Central memory CD8-positive, alpha-beta T cell (primary cell): ENCODE results near the gene HAO1.

ENCODE experiments used
- ATAC-seq: fragments of 150-1000 bp; cut with Tn5 transposase; replicated peaks from 2 replicates; pipeline ENCODE4 v1.10.0; 2022; ENCODE audit warnings: mild to moderate bottlenecking, moderate FRiP score, moderate number of reproducible peaks; ENCODE audit not compliant: poor library complexity, severe bottlenecking; ENCODE audit errors: extremely low read depth
- DNase-seq, 2 donors: peaks; one replicate each; pipeline ENCODE4 v3.0.0; 2021; ENCODE audit warnings: low spot score in 2 of 2
- H3K27ac Mint-ChIP-seq: one replicate; pipeline ENCODE4 v1.8.0; 2022; ENCODE audit warnings: low read depth, mild to moderate bottlenecking, moderate library complexity, mixed read lengths
- H3K27me3 Mint-ChIP-seq: one replicate; pipeline ENCODE4 v1.8.0; 2022; ENCODE audit warnings: mixed read lengths
- H3K36me3 Mint-ChIP-seq: one replicate; pipeline ENCODE4 v1.8.0; 2022; ENCODE audit warnings: mild to moderate bottlenecking, moderate library complexity, mixed read lengths; ENCODE audit not compliant: insufficient read depth
- H3K4me1 Mint-ChIP-seq: one replicate; pipeline ENCODE4 v1.8.0; 2022; ENCODE audit warnings: mixed read lengths
- H3K4me3 Mint-ChIP-seq: one replicate; pipeline ENCODE4 v1.8.0; 2022; ENCODE audit warnings: mild to moderate bottlenecking, moderate library complexity, mixed read lengths
- H3K9me3 Mint-ChIP-seq: one replicate; pipeline ENCODE4 v1.8.0; 2022; ENCODE audit warnings: mixed read lengths

The HAO1 gene

DNA sequence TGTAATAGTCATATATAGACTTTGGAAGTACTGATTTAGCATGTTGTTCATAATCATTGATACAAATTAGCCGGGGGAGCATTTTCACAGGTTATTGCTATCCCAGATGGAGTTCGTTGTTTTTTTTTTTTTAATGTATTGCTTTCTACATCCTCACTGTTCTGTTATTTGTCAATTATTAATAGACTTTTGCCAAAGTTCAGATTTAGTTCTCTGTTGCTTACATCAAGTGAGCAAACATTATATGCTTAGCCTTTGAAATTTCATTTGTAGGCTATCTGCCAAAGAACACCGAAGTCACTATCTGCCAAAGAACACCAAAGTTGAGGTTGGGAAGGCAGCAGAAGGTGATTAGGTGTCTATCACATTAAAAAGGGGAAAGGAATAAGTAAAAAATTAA lies at the start of gene HAO1:
Gene HAO1, minus strand, starts transcription at position 118 of the 400 bp plus-strand sequence. Its CDS starts 36 bp downstream, at position 82.
- H3K9me3 Mint-ChIP-seq: no peaks in the 10 kb centered on the region
- ATAC-seq (no peak), DNase-seq (no peak)
- no peaks in the 10 kb centered on the region for H3K36me3 Mint-ChIP-seq
- H3K4me3 Mint-ChIP-seq: no peak within 1 kb of the TSS
- H3K27ac Mint-ChIP-seq: no peak within 1 kb of the TSS
- H3K27me3 Mint-ChIP-seq: peaks cover 8% of the 10 kb centered on the region
- H3K4me1 Mint-ChIP-seq: peaks cover 4% of the 10 kb centered on the region

DNA sequence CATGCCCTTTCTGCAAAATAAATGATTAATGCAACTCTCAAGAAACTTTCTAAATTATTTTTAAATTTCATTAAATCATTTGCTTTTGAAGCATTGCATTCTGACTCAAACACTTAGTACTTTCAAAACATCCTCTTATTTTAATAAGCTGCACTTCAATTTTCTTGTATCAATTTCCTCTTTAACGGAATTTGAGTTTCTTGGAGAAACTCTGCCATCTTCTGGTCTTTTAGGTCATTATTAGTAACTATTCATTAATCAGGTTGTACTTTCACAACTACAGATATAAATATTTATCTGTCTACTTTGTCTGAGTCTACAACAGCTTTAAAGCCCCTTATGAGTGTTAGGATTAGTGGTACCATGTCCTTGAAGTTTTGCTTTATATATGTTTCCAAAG lies 49.1 kb upstream of the HAO1 start:
- Mint-ChIP-seq H3K27ac (no peak overlapping the region), H3K4me3 (no peak overlapping the region), H3K27me3 (no peaks in the 10 kb centered on the region), H3K36me3 (peaks cover 32% of the 10 kb centered on the region), H3K9me3 (peaks cover 8% of the 10 kb centered on the region), H3K4me1 (peaks cover 8% of the 10 kb centered on the region)
- ATAC-seq (no peak), DNase-seq (no peak)

DNA sequence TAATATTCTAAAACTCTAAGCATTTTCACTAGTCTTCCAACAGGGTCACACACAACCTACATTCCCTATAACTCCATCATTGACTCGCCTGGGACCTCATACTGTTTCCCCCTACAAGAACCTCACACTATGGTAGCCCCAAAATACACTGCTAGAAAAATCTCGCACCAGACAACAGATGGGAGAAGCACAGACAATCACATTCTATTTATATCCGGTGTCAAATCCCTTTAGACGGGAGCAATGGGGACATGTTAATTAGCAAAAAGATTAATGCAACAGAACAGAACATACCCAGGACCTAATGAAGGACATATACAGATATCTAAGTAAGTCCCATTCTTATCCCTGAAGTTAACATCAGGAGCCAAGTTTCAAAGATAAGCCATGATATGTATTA lies 45.7 kb upstream of the HAO1 start:
- no peak overlapping the region for H3K4me3 Mint-ChIP-seq
- no peak for ATAC-seq
- peaks cover 47% of the 10 kb centered on the region for H3K36me3 Mint-ChIP-seq
- peak overlapping the region; percentile 20 for H3K27ac Mint-ChIP-seq
- DNase-seq: no peak
- H3K27me3 Mint-ChIP-seq: no peaks in the 10 kb centered on the region
- H3K4me1 Mint-ChIP-seq: peaks cover 12% of the 10 kb centered on the region
- H3K9me3 Mint-ChIP-seq: no peaks in the 10 kb centered on the region

DNA sequence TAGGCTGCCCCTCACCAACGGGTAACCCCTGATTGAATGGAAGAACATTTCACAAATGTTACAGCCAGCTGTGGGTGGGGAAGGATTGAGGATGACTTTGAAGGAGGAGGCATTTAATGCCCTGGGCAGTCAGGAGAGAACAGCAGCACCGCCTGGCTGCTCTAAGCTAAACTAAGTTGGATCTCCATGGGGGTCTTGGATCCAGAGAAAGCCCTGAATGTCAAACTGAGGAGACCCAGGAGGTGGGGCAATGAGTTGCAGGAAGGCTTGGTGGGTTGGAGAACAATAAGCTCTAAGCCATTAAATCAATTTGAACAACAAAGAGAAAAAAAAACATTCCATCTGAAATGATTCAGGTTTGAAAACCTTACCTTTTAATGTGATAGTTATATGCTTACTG lies 43.9 kb upstream of the HAO1 start:
- no peaks in the 10 kb centered on the region for H3K9me3 Mint-ChIP-seq
- peaks cover 48% of the 10 kb centered on the region for H3K36me3 Mint-ChIP-seq
- H3K4me1 Mint-ChIP-seq: peaks cover 19% of the 10 kb centered on the region
- no peaks in the 10 kb centered on the region for H3K27me3 Mint-ChIP-seq
- DNase-seq: no peak
- ATAC-seq: no peak
- H3K27ac Mint-ChIP-seq: peak overlapping the region; percentile 15
- H3K4me3 Mint-ChIP-seq: no peak overlapping the region

DNA sequence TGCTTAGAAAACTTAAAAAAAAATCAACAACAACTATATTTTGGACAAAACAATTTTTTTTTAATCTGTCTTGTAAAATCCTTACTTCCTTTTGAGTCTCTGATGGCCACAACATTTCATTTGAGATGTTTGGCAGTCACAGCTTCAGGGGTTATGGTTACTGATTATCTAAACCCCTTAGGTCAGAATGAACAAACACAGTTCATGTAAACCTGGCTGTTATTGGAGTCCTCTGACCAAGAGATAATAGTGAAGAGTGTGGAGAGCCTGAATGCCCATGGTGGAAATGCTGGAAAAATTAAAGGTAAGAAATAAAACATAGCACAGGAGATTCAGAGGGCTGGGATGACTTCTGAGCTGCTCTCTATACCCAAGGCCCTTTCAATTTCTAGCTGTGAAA lies 41.1 kb upstream of the HAO1 start:
- ATAC-seq (no peak), DNase-seq (no peak)
- H3K4me3 Mint-ChIP-seq: no peak overlapping the region
- H3K4me1 Mint-ChIP-seq: peaks cover 19% of the 10 kb centered on the region
- peaks cover 44% of the 10 kb centered on the region for H3K36me3 Mint-ChIP-seq
- H3K27ac Mint-ChIP-seq: no peak overlapping the region
- H3K27me3 Mint-ChIP-seq: no peaks in the 10 kb centered on the region
- H3K9me3 Mint-ChIP-seq: no peaks in the 10 kb centered on the region

DNA sequence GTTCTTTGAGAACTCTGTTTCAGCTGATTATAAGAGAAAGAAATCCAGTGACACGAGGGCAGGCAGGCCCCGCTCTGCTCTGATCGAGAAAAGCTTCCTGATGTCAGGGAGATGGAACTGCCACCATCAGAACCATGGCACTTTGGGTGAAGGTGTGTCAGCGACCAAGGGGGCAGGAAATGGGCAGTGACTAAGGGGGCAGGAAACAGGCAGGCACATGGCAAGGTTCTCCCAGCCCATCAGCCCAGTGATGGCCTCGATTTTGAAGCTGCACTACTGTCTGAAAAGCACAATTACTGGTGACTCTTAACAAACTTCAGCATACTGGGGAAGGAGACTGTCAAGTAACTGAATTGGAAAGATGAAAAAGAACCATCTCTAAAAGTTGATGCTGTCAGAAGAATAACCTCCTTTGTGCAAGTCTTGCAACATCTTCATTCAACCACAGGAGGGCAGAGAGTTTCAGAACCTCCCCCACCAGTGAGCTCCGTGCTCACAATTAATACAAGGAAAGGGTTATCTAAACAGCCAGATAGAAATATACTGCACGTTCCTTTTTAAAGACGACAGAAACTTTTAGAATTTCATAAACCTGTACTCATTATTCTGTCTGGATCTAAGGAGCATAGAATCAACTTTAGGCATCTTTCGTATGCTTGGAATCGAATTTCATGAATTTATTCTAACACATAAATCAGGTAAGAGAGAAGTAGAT lies 40.2 kb upstream of the HAO1 start:
- H3K4me1 Mint-ChIP-seq: peaks cover 19% of the 10 kb centered on the region
- H3K4me3 Mint-ChIP-seq: no peak overlapping the region
- ATAC-seq (no peak), DNase-seq (no peak)
- H3K27me3 Mint-ChIP-seq: no peaks in the 10 kb centered on the region
- peaks cover 41% of the 10 kb centered on the region for H3K36me3 Mint-ChIP-seq
- peak overlapping the region; percentile 56 for H3K27ac Mint-ChIP-seq
- H3K9me3 Mint-ChIP-seq: no peaks in the 10 kb centered on the region

DNA sequence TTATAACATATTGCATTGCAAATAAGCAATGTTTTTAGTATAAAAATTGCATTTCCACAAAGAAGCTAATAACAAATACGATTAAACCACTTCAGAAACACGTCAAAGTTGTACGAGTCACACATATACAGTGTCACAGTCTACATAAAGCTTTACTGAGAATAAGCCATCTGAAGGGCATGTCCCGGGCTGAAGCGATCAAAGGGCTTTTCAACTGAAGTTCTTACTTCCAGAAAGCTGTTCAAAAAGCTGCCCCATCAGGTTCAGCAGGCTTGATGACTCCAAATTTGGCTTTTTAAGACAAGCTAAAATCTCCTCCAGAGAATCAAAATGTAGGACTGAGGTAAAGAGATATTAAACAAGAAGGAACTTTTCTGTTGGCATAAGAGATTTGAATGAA lies 37.5 kb upstream of the HAO1 start:
- H3K27me3 Mint-ChIP-seq: no peaks in the 10 kb centered on the region
- DNase-seq (no peak), ATAC-seq (no peak)
- H3K4me1 Mint-ChIP-seq: peaks cover 19% of the 10 kb centered on the region
- H3K4me3 Mint-ChIP-seq: no peak overlapping the region
- H3K27ac Mint-ChIP-seq: no peak overlapping the region
- no peaks in the 10 kb centered on the region for H3K9me3 Mint-ChIP-seq
- peaks cover 27% of the 10 kb centered on the region for H3K36me3 Mint-ChIP-seq

DNA sequence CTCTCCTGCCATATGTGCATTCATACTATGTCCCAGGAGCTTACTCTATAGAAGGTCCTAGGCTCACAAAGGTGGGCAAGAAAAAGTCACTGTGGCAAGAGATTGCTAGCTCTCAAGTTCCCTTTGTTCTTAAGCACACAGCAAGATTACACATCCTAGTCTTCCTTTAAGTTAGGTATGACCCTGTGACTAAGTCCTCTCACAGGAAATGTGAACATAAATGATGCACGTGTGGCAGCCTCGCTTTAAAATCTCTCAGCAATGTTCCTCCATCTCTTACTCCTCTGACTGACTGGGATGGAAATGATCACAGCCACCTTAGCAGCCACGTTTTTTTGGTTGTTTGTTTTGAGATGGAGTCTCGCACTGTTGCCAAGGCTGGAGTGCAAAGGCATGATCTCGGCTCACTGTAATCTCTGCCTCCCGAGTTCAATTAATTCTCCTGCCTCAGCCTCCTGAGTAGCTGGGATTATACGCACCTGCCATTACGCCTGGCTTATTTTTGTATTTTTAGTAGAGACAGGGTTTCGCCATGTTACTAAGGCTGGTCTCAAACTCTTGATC lies 35.7 kb upstream of the HAO1 start:
- H3K9me3 Mint-ChIP-seq: no peaks in the 10 kb centered on the region
- H3K36me3 Mint-ChIP-seq: peaks cover 14% of the 10 kb centered on the region
- H3K4me3 Mint-ChIP-seq: no peak overlapping the region
- no peak overlapping the region for H3K27ac Mint-ChIP-seq
- no peaks in the 10 kb centered on the region for H3K27me3 Mint-ChIP-seq
- ATAC-seq (no peak), DNase-seq (no peak)
- peaks cover 8% of the 10 kb centered on the region for H3K4me1 Mint-ChIP-seq

DNA sequence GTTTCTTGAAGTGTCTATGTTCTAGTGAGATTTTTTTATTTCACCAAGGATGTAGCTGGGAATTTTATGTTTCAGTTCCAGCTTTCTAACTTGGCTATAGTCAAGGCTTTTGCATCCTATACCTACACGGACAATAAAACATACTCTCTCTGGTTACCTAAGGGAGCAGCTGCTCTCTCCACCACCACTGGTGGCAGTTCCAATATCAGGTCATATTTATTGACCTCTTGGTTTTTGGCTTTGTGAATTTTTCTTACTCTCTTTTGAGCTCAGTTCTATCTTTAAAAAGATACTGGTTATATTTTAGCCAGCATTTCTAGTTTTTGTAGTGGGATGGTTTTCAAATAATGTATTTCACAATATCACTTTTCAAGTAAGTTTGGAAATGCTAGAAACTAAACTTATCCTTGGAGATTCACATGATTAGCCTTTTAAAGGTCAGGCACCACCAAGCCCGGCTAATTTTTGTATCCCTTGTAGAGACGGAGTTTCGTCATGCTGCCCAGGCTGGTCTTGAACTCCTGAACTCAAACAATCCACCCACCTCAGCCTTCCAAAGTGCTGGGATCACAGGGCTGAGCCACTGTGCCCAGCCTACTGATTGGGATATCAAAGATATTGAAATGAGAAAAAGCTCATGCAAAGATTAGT lies 34.7 kb upstream of the HAO1 start:
- H3K27me3 Mint-ChIP-seq: no peaks in the 10 kb centered on the region
- no peaks in the 10 kb centered on the region for H3K4me1 Mint-ChIP-seq

DNA sequence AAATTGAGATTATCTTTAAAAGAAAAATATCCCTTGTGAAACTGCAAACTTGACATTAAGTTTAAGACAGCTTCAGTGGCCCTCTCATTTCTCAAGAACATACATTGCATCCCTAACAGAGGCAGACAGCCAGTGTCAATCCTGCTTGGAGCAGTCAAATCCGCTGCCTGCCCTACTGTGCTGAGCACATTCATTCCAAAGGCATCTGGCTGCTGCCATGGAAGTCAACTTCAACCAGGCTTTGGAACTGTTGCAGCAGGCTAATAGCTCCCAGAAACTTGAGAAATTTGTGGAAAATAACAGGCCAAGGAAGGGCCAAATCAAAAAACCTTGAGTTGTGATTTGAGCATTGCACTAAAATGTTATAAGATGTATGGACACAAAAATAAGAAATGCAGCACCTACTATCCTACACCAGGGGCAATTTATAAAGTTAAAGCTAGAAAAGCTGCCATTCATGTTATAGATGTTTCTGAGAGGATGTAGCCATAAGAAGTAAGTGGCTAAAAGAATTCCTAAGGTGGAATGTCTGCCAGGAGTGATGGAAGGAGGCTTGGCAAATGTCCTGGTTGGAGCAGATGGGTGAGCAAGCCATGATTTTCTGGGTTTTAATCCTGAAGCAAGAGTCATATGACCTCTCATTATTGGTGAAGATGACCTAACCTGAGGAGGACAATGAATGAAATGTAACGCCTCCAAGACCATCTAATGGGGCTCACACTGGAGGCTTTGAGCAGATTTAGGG lies 31.4 kb upstream of the HAO1 start:
- no peaks in the 10 kb centered on the region for H3K27me3 Mint-ChIP-seq
- H3K27ac Mint-ChIP-seq: no peak overlapping the region
- H3K9me3 Mint-ChIP-seq: no peaks in the 10 kb centered on the region
- H3K4me1 Mint-ChIP-seq: no peaks in the 10 kb centered on the region
- no peak overlapping the region for H3K4me3 Mint-ChIP-seq
- ATAC-seq: no peak
- H3K36me3 Mint-ChIP-seq: peaks cover 4% of the 10 kb centered on the region
- DNase-seq: no peak

More for the DNA sequence above, 34.7 kb upstream of the HAO1 start:
- H3K4me3 Mint-ChIP-seq: no peak overlapping the region
- ATAC-seq: no peak
- H3K27ac Mint-ChIP-seq: no peak overlapping the region
- H3K36me3 Mint-ChIP-seq: peaks cover 12% of the 10 kb centered on the region
- no peaks in the 10 kb centered on the region for H3K9me3 Mint-ChIP-seq
- no peak for DNase-seq

DNA sequence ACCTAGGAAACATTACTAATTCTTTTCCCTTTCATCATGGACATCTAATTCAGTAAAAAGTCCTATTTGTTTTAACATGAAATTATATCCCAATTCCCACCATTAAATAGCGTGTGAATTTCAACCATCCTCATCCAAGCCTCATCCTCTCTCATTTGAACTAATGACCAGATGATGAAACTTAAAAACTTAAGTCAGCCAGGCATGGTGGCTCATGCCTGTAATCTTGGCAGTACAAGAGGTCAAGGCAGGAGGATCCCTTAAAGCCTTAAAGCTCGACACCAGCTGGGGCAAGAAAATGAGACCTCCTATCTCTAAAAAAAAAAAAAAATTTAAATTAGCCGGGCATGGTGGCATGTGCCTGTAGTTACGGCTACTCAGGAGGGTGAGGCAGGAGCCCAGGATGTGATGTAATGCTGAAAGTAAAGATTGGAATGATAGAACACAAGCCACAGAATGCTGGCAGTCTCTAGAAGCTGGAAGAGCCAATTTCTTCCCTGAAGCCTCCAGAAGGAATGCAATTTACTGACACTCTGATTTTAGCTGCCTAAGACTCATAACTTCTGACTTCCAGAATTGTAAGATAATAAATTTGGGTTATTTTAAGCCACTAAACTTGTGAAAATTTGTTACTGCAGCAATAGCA lies 27.1 kb upstream of the HAO1 start:
- no peak overlapping the region for H3K27ac Mint-ChIP-seq
- peaks cover 1% of the 10 kb centered on the region for H3K36me3 Mint-ChIP-seq
- H3K27me3 Mint-ChIP-seq: peaks cover 9% of the 10 kb centered on the region
- DNase-seq: no peak
- ATAC-seq: no peak
- H3K9me3 Mint-ChIP-seq: no peaks in the 10 kb centered on the region
- H3K4me3 Mint-ChIP-seq: no peak overlapping the region
- no peaks in the 10 kb centered on the region for H3K4me1 Mint-ChIP-seq

DNA sequence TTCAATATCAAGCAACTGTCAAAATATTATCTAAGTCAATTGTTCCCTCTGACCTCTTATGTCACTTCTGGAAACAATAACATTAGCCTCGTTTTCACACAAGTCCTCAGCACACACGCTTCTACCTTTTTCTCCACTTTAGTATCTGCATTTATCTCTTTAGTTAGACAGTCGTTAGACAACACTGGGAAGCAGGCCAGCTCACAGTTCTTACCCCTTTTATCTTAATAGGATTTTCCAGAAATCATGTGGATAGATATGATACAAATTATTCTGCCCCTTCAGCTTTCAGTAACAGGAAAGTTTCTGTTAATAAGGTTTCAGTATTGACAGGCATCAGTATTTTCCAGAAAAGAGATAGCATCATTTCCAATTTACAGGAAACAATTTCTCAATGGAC lies 25.9 kb upstream of the HAO1 start:
- ATAC-seq (no peak), DNase-seq (no peak)
- H3K9me3 Mint-ChIP-seq: no peaks in the 10 kb centered on the region
- no peak overlapping the region for H3K27ac Mint-ChIP-seq
- peaks cover 13% of the 10 kb centered on the region for H3K27me3 Mint-ChIP-seq
- H3K36me3 Mint-ChIP-seq: no peaks in the 10 kb centered on the region
- no peaks in the 10 kb centered on the region for H3K4me1 Mint-ChIP-seq
- no peak overlapping the region for H3K4me3 Mint-ChIP-seq
